Activated B cell treated with CpG ODN at 0.5 μM for 24 hours (primary cell): Measurements from ENCODE around the gene CEP128. TPM values are rescaled to one million over a fixed set of nuclear protein-coding genes. Genes with fewer than 3 reads are reported as not detected.
"Not testable (repeated sequence)": the region's sequence is repeated elsewhere in the genome, so short reads cannot be mapped to it uniquely, and the experiment has no call there.

Experiments
- ATAC-seq: fragments of 200-7000 bp; cut with Tn5 transposase; one replicate; pipeline ENCODE4 v1.10.0; 2021; ENCODE audit warnings: low read depth, mild to moderate bottlenecking, moderate library complexity
- CTCF ChIA-PET: fragments of 350-600 bp; sonication (Branson Sonifier 250); formaldehyde crosslinking; loops from one replicate; lab custom pipeline; 2021; ENCODE audit warnings: antibody characterized with exemption; lab: Charles Lee
- POLR2A ChIA-PET: fragments of 350-600 bp; sonication (Branson Sonifier 250); formaldehyde crosslinking; loops from one replicate; lab custom pipeline; 2021; ENCODE audit warnings: antibody characterized with exemption; lab: Charles Lee
- DNase-seq: peaks from one replicate; pipeline ENCODE4 v3.0.0; 2022
- H3K27ac Mint-ChIP-seq: one replicate; pipeline ENCODE4 v1.8.0; 2020; ENCODE audit warnings: mixed read lengths
- H3K27me3 Mint-ChIP-seq: one replicate; pipeline ENCODE4 v1.8.0; 2021; ENCODE audit warnings: mixed read lengths
- H3K36me3 Mint-ChIP-seq: one replicate; pipeline ENCODE4 v1.8.0; 2021; ENCODE audit warnings: low read depth, mixed read lengths
- H3K4me1 Mint-ChIP-seq: one replicate; pipeline ENCODE4 v1.8.0; 2021; ENCODE audit warnings: mixed read lengths
- H3K4me3 Mint-ChIP-seq: one replicate; pipeline ENCODE4 v1.8.0; 2020; ENCODE audit warnings: mild to moderate bottlenecking, mixed read lengths
- H3K9me3 Mint-ChIP-seq: one replicate; pipeline ENCODE4 v1.8.0; 2020; ENCODE audit warnings: mixed read lengths
- intact Hi-C: fragments of 100-400 bp; cut with micrococcal nuclease; formaldehyde crosslinking; loops from one replicate; pipeline ENCODE4 v1.15.1; 2024
- total RNA-seq: library from RNA; stranded (reverse); gene quantifications from 2 replicates; pipeline ENCODE4 v1.2.3, GENCODE V29; 2022
- TF ChIP-seq, protein P1 (sequence below): fragments of 200-600 bp; IDR thresholded peaks from one replicate; pipeline ENCODE4 v1.8.0; 2022; ENCODE audit warnings: antibody characterized with exemption, mild to moderate bottlenecking

Gene CEP128
- total RNA-seq, 1 donor from 2014 or later, result 25.0 TPM

DNA sequence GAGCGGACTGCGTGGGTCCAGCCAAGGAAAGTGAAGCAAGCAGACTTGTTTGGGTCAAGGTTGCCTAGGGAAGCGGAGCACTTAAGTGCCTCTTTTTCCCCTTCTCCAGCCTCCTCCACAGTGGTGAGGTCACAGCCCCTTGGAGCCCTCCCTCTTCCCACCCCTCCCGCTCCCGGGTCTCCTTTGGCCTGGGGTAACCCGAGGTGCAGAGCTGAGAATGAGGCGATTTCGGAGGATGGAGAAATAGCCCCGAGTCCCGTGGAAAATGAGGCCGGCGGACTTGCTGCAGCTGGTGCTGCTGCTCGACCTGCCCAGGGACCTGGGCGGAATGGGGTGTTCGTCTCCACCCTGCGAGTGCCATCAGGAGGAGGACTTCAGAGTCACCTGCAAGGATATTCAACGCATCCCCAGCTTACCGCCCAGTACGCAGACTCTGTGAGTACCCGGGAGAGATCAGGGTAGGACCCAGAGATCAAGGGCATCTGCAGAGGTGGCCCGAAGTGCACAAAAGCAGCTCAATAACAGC is 13.9 kb upstream of the CEP128 start, which contains the start of gene TSHR:
TSS of gene TSHR (plus strand) at position 206 of the 526 bp plus-strand sequence. CDS start at position 266, 60 bp downstream.
- peaks cover 9% of the 10 kb centered on the region for H3K27me3 Mint-ChIP-seq
- ChIA-PET CTCF (interaction anchor here (0.6 to 9.3 kb wide), 9 partner anchors 13 to 509 kb away, joined by 3 to 150 read pairs (median 3); no protein-coding TSS in a partner anchor), POLR2A (interaction anchor here (0.9 to 2.0 kb wide), 5 partner anchors 13 to 265 kb away, joined by 3 to 7 read pairs (median 3); partner anchors contain the start of gene GTF2A1)
- no peak for DNase-seq
- no peak for ATAC-seq
- H3K4me1 Mint-ChIP-seq, result peaks cover 55% of the 10 kb centered on the region
- no peaks in the 10 kb centered on the region for H3K9me3 Mint-ChIP-seq
- TF ChIP-seq, protein P1, sequence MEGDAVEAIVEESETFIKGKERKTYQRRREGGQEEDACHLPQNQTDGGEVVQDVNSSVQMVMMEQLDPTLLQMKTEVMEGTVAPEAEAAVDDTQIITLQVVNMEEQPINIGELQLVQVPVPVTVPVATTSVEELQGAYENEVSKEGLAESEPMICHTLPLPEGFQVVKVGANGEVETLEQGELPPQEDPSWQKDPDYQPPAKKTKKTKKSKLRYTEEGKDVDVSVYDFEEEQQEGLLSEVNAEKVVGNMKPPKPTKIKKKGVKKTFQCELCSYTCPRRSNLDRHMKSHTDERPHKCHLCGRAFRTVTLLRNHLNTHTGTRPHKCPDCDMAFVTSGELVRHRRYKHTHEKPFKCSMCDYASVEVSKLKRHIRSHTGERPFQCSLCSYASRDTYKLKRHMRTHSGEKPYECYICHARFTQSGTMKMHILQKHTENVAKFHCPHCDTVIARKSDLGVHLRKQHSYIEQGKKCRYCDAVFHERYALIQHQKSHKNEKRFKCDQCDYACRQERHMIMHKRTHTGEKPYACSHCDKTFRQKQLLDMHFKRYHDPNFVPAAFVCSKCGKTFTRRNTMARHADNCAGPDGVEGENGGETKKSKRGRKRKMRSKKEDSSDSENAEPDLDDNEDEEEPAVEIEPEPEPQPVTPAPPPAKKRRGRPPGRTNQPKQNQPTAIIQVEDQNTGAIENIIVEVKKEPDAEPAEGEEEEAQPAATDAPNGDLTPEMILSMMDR, result no peak
- peak within 1 kb of the TSS; percentile 36 for H3K27ac Mint-ChIP-seq
- intact Hi-C loops, result loop anchor here (5.0 kb wide), 1 partner anchor 577 kb away; the partner anchor contains the start of gene SEL1L
- H3K36me3 Mint-ChIP-seq, result no peaks in the 10 kb centered on the region
- H3K4me3 Mint-ChIP-seq, result peak within 1 kb of the TSS; percentile 84

DNA sequence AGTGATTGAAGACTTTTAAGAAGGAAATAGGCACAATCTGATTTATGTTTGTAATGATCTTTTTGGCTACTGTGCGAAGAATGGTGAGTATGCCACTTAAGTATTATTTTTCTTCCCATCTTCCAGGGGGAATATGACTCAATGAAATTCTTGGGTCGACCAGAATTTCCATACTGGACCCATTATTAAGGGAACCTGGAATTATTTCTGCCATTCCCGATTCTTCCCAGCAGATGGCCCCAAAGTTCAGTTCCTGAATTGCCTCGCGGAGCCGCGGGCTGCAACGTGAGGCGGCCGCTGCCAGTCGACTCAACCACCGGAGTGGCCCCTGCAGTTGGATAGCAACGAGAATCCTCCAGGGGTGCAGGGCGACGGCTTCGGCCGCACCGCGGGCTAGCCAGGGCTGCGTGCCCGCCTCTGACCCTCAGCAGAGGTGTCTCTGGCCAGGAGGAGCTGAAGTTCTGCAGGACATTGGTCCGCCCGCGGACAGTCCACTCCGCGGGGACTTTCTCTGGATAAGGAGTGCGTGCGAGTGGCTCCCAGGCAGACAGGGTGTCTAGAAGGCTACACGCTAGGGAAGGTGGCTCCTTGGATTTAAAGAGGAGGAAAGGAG is 13.3 kb upstream of the CEP128 start:
- Mint-ChIP-seq H3K27me3 (peaks cover 9% of the 10 kb centered on the region), H3K4me1 (peaks cover 48% of the 10 kb centered on the region), H3K9me3 (no peaks in the 10 kb centered on the region), H3K27ac (peak overlapping the region; percentile 36), H3K4me3 (peak overlapping the region; percentile 84), H3K36me3 (no peaks in the 10 kb centered on the region)
- POLR2A ChIA-PET, result interaction anchor here (0.9 to 2.0 kb wide), 4 partner anchors 13 to 266 kb away, joined by 3 to 7 read pairs (median 4); partner anchors contain the start of gene GTF2A1
- CTCF ChIA-PET, result interaction anchor here (0.8 to 9.3 kb wide), 7 partner anchors 12 to 498 kb away, joined by 3 to 150 read pairs (median 4); no protein-coding TSS in a partner anchor
- TF ChIP-seq, protein P1, result no peak
- ATAC-seq, result peak; percentile 57
- peak; percentile 56 for DNase-seq
- intact Hi-C loops, result loop anchor here (1.0 to 5.0 kb wide), 7 partner anchors 13 to 578 kb away; partner anchors contain the start of genes CEP128 and SEL1L

DNA sequence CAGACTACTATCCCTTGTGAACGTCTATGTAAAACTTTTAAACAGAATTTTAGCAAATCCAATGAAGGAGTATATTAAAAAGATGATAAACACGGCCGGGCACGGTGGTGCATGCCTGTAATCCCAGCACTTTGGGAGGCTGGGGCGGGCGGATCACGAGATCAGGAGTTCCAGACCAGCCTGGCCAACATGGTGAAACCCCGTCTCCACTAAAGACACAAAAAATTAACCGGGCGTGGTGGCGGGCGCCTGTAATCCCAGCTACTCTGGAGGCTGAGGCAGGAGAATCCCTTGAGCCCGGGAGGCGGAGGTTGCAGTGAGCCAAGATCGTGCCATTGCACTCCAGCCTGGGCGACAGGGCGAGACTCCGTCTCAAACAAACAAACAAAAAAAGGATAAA is 11.7 kb upstream of the CEP128 start:
- ATAC-seq, H3K27ac Mint-ChIP-seq, DNase-seq, H3K36me3 Mint-ChIP-seq, intact Hi-C loops, H3K27me3 Mint-ChIP-seq, H3K4me3 Mint-ChIP-seq, POLR2A ChIA-PET, H3K9me3 Mint-ChIP-seq: not testable (repeated sequence)
- H3K4me1 Mint-ChIP-seq, result peaks cover 33% of the 10 kb centered on the region
- CTCF ChIA-PET, result interaction anchor here (1.0 to 9.3 kb wide), 2 partner anchors 35 to 218 kb away, joined by 3 to 150 read pairs; no protein-coding TSS in a partner anchor

DNA sequence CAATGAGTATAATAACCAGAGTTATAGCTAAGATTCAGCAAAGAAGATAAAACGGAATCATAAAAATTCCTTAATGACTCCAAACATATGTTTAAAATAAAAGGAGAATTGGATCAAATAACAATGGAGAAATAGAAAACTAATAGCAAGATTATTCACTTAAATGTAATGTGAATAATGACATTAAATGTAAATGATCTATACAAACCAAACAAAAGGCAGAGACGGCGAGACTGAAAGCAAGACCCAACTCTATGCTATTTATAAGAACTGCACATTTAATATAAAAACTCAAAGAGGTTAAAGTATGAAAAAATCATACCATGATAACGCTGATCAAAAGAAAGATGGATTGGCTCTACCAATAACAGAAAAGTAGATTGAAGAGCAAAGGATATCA is 10.0 kb upstream of the CEP128 start:
- DNase-seq (no peak), ATAC-seq (no peak)
- Mint-ChIP-seq H3K4me3 (no peak overlapping the region), H3K4me1 (peaks cover 27% of the 10 kb centered on the region), H3K27ac (no peak overlapping the region), H3K27me3 (peaks cover 9% of the 10 kb centered on the region), H3K36me3 (no peaks in the 10 kb centered on the region), H3K9me3 (no peaks in the 10 kb centered on the region)
- TF ChIP-seq, protein P1, result no peak
- intact Hi-C loops, result no loop called here
- POLR2A ChIA-PET, result no interaction called here
- CTCF ChIA-PET, result no interaction called here

DNA sequence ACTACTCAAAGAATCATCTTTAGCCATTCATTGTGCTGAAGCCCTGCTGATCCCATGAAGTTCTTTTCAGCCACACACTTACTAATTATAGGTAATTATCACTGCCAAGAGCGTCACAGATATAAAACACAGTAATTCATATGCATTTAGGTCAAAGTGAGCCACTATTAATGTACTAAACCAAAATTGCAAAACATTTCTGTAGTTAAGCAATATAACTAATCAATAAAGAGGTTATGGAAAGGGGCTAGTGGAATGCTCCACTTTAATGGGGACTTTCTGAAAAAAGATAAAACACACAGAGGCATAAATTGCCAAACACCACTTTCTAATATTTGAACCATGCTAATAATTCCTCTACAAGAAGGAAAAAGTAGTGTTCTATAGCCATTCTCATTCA is 6.8 kb upstream of the CEP128 start:
- no peak overlapping the region for H3K27ac Mint-ChIP-seq
- DNase-seq (no peak), ATAC-seq (no peak)
- intact Hi-C loops, result no loop called here
- POLR2A ChIA-PET, result no interaction called here
- H3K4me3 Mint-ChIP-seq, result no peak overlapping the region
- H3K9me3 Mint-ChIP-seq, result no peaks in the 10 kb centered on the region
- H3K36me3 Mint-ChIP-seq, result no peaks in the 10 kb centered on the region
- CTCF ChIA-PET, result no interaction called here
- peaks cover 20% of the 10 kb centered on the region for H3K4me1 Mint-ChIP-seq
- peaks cover 3% of the 10 kb centered on the region for H3K27me3 Mint-ChIP-seq
- TF ChIP-seq, protein P1, result no peak
